Keratinocyte (primary cell): ENCODE results near the gene FAM43B. TPM values are rescaled to one million over a fixed set of nuclear protein-coding genes. Genes with fewer than 3 reads are reported as not detected.

Source experiments
- DNase-seq: peaks from one replicate; pipeline ENCODE4 v3.0.0-alpha.2; 2011; ENCODE audit warnings: low read depth, missing footprints, low spot score
- FAIRE-seq: peaks from 2 replicates; lab custom pipeline; 2011; peaks lifted over from hg19 to GRCh38; lab: Jason Lieb, UNC
- H2AFZ ChIP-seq: 2 replicates; pipeline ENCODE4 v1.6.0; 2012; ENCODE audit warnings: low read length, control low read depth, inconsistent platforms; ENCODE audit not compliant: control insufficient read depth
- H3K27ac ChIP-seq: 2 replicates; pipeline ENCODE4 v1.5.1; 2011; ENCODE audit warnings: low read length; ENCODE audit not compliant: control insufficient read depth, insufficient read depth
- H3K27me3 ChIP-seq: 3 replicates; pipeline ENCODE4 v1.6.0; 2011; ENCODE audit warnings: low read length; ENCODE audit not compliant: control insufficient read depth, insufficient read depth; ENCODE audit errors: extremely low read depth
- H3K36me3 ChIP-seq, 2 experiments: 2 replicates in 1 of 2; 3 replicates in 1 of 2; pipeline ENCODE4 v1.5.1; 2011; ENCODE audit warnings: low read length in 2 of 2, mild to moderate bottlenecking in 1 of 2; ENCODE audit not compliant: control insufficient read depth in 2 of 2, insufficient read depth in 2 of 2; ENCODE audit errors: extremely low read depth in 1 of 2
- H3K4me1 ChIP-seq: 3 replicates; pipeline ENCODE4 v1.5.1; 2011; ENCODE audit warnings: low read length; ENCODE audit not compliant: control insufficient read depth, insufficient read depth; ENCODE audit errors: extremely low read depth
- H3K4me2 ChIP-seq: 3 replicates; pipeline ENCODE4 v1.6.0; 2011; ENCODE audit warnings: low read depth, low read length; ENCODE audit not compliant: control insufficient read depth, insufficient read depth; ENCODE audit errors: extremely low read depth
- H3K4me3 ChIP-seq, 3 experiments: fragments of 200-600 bp in 1 of 3; sonication (generic) in 1 of 3; 2 replicates in 2 of 3; 3 replicates in 1 of 3; pipeline ENCODE4 v1.5.1; 2011 to 2016; ENCODE audit warnings: low read length in 3 of 3, mild to moderate bottlenecking in 3 of 3, control low read depth in 2 of 3, inconsistent platforms in 1 of 3, low read depth in 1 of 3, mixed read lengths in 1 of 3, mixed run types in 1 of 3, moderate library complexity in 1 of 3; ENCODE audit not compliant: control insufficient read depth in 2 of 3, insufficient read depth in 2 of 3; ENCODE audit errors: extremely low read depth in 1 of 3
- H3K79me2 ChIP-seq: 2 replicates; pipeline ENCODE4 v1.6.0; 2012; ENCODE audit warnings: low read length; ENCODE audit not compliant: control insufficient read depth, insufficient read depth
- H3K9ac ChIP-seq: 3 replicates; pipeline ENCODE4 v1.6.0; 2011; ENCODE audit warnings: low read length; ENCODE audit not compliant: control insufficient read depth, insufficient read depth; ENCODE audit errors: extremely low read depth
- H3K9me1 ChIP-seq: 3 replicates; pipeline ENCODE4 v1.6.0; 2011; ENCODE audit warnings: low read length; ENCODE audit not compliant: control insufficient read depth, insufficient read depth; ENCODE audit errors: extremely low read depth
- H3K9me3 ChIP-seq: 2 replicates; pipeline ENCODE4 v1.5.1; 2012; ENCODE audit warnings: low read depth, low read length; ENCODE audit not compliant: control insufficient read depth
- H4K20me1 ChIP-seq: 3 replicates; pipeline ENCODE4 v1.6.0; 2011; ENCODE audit warnings: low read length; ENCODE audit not compliant: control insufficient read depth, insufficient read depth; ENCODE audit errors: extremely low read depth
- CTCF ChIP-seq, 3 experiments: IDR thresholded peaks in 1 of 3; conservative IDR thresholded peaks in 1 of 3; optimal IDR thresholded peaks in 1 of 3; 2 replicates in 2 of 3; 3 replicates in 1 of 3; pipeline versions ENCODE3 to v1.5.1; 2011; ENCODE audit warnings: low read length in 3 of 3, mild to moderate bottlenecking in 3 of 3, moderate library complexity in 2 of 3, control low read depth in 1 of 3, inconsistent platforms in 1 of 3; ENCODE audit not compliant: insufficient read depth in 2 of 3; ENCODE audit errors: extremely low read depth in 1 of 3
- EZH2 ChIP-seq: IDR thresholded peaks from one replicate; pipeline ENCODE4 v1.6.1; 2012; ENCODE audit warnings: inconsistent platforms, mild to moderate bottlenecking, low read length, moderate library complexity
- dilution Hi-C: fragments of 300-500 bp; cut with MboI; formaldehyde crosslinking; loops from one replicate; pipeline ENCODE4 v1.7.0; 2020; ENCODE audit warnings: low sequenced_read_pairs; ENCODE audit not compliant: extremely low pct_ligation_motif_present
- polyA plus RNA-seq, 5 experiments: library from polyadenylated mRNA; depleted of rRNA in 3 of 5; stranded (reverse) in 3 of 5; stranded (forward) in 1 of 5; unstranded in 1 of 5; fragments of >200 nt; gene quantifications; 1 replicate in 1 of 5; 2 replicates in 3 of 5; 3 replicates in 1 of 5; pipeline versions ENCODE4 v1.2.1 to v1.2.3, GENCODE V29; 2011 to 2012; ENCODE audit warnings: missing spikeins in 2 of 5, low read depth in 1 of 5, low replicate concordance in 1 of 5

Gene FAM43B
- polyA plus RNA-seq, 1 donor (not counting 4 experiments of a cell fraction or from before 2014, with no cell fraction given), result not detected

GRCh38 chr1:20546637-20547036, 5.7 kb upstream of the FAM43B start:
- Histone ChIP-seq H3K4me2 (no peak overlapping the region), H3K4me3 (no peak overlapping the region), H2AFZ (no peak overlapping the region), H3K9me3 (no peaks in the 10 kb centered on the region), H3K36me3 (no peaks in the 10 kb centered on the region), H3K4me1 (no peaks in the 10 kb centered on the region), H4K20me1 (no peaks in the 10 kb centered on the region), H3K9ac (no peak overlapping the region), H3K27me3 (peaks cover 19% of the 10 kb centered on the region), H3K79me2 (no peaks in the 10 kb centered on the region), H3K9me1 (no peaks in the 10 kb centered on the region), H3K27ac (no peak overlapping the region)
- dilution Hi-C loops, result no loop called here
- no peak for DNase-seq
- TF ChIP-seq EZH2, result no peak
- TF ChIP-seq CTCF (optimal IDR thresholded peaks at IDR 0.05 in 1 of 3, IDR thresholded peaks at IDR 0.05 in 1 of 3, conservative IDR thresholded peaks at IDR 0.05 in 1 of 3; ENCODE audit: extremely low read depth in 1 of 3, insufficient read depth in 2 of 3, low read length in 3 of 3), result no peak
- no peak for FAIRE-seq

GRCh38 chr1:20551161-20551560, 1.2 kb upstream of the FAM43B start:
- H3K27ac ChIP-seq, result no peak overlapping the region
- no peak overlapping the region for H3K4me3 ChIP-seq
- no peaks in the 10 kb centered on the region for H3K36me3 ChIP-seq
- no peaks in the 10 kb centered on the region for H3K9me1 ChIP-seq
- no peaks in the 10 kb centered on the region for H4K20me1 ChIP-seq
- no peak for FAIRE-seq
- peaks cover 59% of the 10 kb centered on the region for H3K27me3 ChIP-seq
- H3K4me2 ChIP-seq, result no peak overlapping the region
- dilution Hi-C loops, result no loop called here
- H3K9ac ChIP-seq, result no peak overlapping the region
- H3K79me2 ChIP-seq, result no peaks in the 10 kb centered on the region
- no peak overlapping the region for H2AFZ ChIP-seq
- TF ChIP-seq EZH2 (peak; percentile 59), CTCF (optimal IDR thresholded peaks at IDR 0.05 in 1 of 3, IDR thresholded peaks at IDR 0.05 in 1 of 3, conservative IDR thresholded peaks at IDR 0.05 in 1 of 3; ENCODE audit: extremely low read depth in 1 of 3, insufficient read depth in 2 of 3, low read length in 3 of 3) (no peak)
- no peaks in the 10 kb centered on the region for H3K9me3 ChIP-seq
- DNase-seq, result no peak
- peaks cover 5% of the 10 kb centered on the region for H3K4me1 ChIP-seq
